ENCODE data around the gene NAT8. TPM values are rescaled to one million over a fixed set of nuclear protein-coding genes. Genes with fewer than 3 reads are reported as not detected.

NAT8 gene
- total and polyA plus RNA-seq, 2 experiments from 2014 or later = not detected

DNA sequence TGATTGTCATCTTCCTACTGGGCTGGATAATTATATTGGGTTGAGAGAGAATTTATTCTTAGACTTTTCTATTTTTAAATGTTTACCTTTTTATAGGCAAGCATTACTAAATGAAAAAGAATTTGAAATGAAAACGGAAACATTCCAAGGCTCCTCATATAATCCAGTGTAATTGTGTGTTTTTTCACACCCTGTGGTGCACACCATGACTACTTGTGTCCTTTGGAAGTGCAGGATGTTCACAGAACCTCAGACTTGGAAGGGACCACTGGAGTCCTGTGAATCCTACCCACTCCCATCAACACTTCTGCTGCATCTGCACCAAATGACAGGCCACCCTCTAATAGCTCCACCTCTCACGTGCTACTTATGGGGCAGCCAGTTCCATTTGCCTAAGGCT is 48.0 kb downstream of the NAT8 start:
- Mint-ChIP-seq H3K4me1 (no peaks in the 10 kb centered on the region), H3K36me3 (ENCODE audit: low read depth) (peaks cover 8% of the 10 kb centered on the region; the same call in 2 of the 3 replicates), H3K27me3 (ENCODE audit: insufficient read depth, low read depth, poor library complexity) (peaks cover 2% of the 10 kb centered on the region), H3K27ac (no peak overlapping the region), H3K4me3 (no peak overlapping the region), H3K9me3 (peaks cover 5% of the 10 kb centered on the region; the same call in 1 of the 3 replicates)
- DNase-seq (ENCODE audit: low spot score) = no peak
- Histone ChIP-seq H3K4me3 (no peak overlapping the region), H4K20me1 (replicated peaks; ENCODE audit: insufficient read depth) (0 out of 2 replicates have a peak, but pooled peaks cover 3% of the 10 kb centered on the region), H3F3A (replicated peaks; ENCODE audit: low read depth) (no peaks in the 10 kb centered on the region), H3K27ac (ENCODE audit: low read depth) (no peak overlapping the region), H3K79me2 (replicated peaks; ENCODE audit: insufficient read depth) (no peaks in the 10 kb centered on the region), H3K4me1 (ENCODE audit: insufficient read depth) (no peaks in the 10 kb centered on the region), H3K4me2 (no peak overlapping the region), H3K36me3 (ENCODE audit: insufficient read depth) (no peaks in the 10 kb centered on the region), H2AFZ (no peak overlapping the region), H3K9me2 (ENCODE audit: insufficient read depth) (no peaks in the 10 kb centered on the region), H3K27me3 (ENCODE audit: insufficient read depth) (no peaks in the 10 kb centered on the region)
- ATAC-seq = no peak
- TF ChIP-seq ZNF114 (CRISPR knock-in tag; IDR thresholded peaks at IDR 0.05) = no peak
- no peak for TF ChIP-seq ZNF331 (CRISPR knock-in tag; IDR thresholded peaks at IDR 0.05; ENCODE audit: low read depth)
- TF ChIP-seq, protein P1, sequence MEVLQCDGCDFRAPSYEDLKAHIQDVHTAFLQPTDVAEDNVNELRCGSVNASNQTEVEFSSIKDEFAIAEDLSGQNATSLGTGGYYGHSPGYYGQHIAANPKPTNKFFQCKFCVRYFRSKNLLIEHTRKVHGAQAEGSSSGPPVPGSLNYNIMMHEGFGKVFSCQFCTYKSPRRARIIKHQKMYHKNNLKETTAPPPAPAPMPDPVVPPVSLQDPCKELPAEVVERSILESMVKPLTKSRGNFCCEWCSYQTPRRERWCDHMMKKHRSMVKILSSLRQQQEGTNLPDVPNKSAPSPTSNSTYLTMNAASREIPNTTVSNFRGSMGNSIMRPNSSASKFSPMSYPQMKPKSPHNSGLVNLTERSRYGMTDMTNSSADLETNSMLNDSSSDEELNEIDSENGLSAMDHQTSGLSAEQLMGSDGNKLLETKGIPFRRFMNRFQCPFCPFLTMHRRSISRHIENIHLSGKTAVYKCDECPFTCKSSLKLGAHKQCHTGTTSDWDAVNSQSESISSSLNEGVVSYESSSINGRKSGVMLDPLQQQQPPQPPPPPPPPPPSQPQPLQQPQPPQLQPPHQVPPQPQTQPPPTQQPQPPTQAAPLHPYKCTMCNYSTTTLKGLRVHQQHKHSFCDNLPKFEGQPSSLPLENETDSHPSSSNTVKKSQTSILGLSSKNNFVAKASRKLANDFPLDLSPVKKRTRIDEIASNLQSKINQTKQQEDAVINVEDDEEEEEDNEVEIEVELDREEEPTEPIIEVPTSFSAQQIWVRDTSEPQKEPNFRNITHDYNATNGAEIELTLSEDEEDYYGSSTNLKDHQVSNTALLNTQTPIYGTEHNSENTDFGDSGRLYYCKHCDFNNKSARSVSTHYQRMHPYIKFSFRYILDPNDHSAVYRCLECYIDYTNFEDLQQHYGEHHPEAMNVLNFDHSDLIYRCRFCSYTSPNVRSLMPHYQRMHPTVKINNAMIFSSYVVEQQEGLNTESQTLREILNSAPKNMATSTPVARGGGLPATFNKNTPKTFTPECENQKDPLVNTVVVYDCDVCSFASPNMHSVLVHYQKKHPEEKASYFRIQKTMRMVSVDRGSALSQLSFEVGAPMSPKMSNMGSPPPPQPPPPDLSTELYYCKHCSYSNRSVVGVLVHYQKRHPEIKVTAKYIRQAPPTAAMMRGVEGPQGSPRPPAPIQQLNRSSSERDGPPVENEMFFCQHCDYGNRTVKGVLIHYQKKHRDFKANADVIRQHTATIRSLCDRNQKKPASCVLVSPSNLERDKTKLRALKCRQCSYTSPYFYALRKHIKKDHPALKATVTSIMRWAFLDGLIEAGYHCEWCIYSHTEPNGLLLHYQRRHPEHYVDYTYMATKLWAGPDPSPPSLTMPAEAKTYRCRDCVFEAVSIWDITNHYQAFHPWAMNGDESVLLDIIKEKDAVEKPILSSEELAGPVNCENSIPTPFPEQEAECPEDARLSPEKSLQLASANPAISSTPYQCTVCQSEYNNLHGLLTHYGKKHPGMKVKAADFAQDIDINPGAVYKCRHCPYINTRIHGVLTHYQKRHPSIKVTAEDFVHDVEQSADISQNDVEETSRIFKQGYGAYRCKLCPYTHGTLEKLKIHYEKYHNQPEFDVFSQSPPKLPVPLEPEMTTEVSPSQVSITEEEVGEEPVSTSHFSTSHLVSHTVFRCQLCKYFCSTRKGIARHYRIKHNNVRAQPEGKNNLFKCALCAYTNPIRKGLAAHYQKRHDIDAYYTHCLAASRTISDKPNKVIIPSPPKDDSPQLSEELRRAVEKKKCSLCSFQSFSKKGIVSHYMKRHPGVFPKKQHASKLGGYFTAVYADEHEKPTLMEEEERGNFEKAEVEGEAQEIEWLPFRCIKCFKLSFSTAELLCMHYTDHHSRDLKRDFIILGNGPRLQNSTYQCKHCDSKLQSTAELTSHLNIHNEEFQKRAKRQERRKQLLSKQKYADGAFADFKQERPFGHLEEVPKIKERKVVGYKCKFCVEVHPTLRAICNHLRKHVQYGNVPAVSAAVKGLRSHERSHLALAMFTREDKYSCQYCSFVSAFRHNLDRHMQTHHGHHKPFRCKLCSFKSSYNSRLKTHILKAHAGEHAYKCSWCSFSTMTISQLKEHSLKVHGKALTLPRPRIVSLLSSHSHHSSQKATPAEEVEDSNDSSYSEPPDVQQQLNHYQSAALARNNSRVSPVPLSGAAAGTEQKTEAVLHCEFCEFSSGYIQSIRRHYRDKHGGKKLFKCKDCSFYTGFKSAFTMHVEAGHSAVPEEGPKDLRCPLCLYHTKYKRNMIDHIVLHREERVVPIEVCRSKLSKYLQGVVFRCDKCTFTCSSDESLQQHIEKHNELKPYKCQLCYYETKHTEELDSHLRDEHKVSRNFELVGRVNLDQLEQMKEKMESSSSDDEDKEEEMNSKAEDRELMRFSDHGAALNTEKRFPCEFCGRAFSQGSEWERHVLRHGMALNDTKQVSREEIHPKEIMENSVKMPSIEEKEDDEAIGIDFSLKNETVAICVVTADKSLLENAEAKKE (CRISPR knock-in tag; IDR thresholded peaks at IDR 0.05) = no peak
- TF ChIP-seq CREB1 (CRISPR knock-in tag; IDR thresholded peaks at IDR 0.05; ENCODE audit: low read depth) = no peak
- no peak for TF ChIP-seq JUNB (IDR thresholded peaks at IDR 0.05; ENCODE audit: unreplicated experiment)
- TF ChIP-seq, protein P2, sequence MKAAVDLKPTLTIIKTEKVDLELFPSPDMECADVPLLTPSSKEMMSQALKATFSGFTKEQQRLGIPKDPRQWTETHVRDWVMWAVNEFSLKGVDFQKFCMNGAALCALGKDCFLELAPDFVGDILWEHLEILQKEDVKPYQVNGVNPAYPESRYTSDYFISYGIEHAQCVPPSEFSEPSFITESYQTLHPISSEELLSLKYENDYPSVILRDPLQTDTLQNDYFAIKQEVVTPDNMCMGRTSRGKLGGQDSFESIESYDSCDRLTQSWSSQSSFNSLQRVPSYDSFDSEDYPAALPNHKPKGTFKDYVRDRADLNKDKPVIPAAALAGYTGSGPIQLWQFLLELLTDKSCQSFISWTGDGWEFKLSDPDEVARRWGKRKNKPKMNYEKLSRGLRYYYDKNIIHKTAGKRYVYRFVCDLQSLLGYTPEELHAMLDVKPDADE (IDR thresholded peaks at IDR 0.05) = no peak
- no peak for TF ChIP-seq NANOG (IDR thresholded peaks at IDR 0.05; ENCODE audit: borderline replicate concordance)
- no peak for TF ChIP-seq POLR2AphosphoS5 (IDR thresholded peaks at IDR 0.05; ENCODE audit: low read depth)
- TF ChIP-seq, protein P3, sequence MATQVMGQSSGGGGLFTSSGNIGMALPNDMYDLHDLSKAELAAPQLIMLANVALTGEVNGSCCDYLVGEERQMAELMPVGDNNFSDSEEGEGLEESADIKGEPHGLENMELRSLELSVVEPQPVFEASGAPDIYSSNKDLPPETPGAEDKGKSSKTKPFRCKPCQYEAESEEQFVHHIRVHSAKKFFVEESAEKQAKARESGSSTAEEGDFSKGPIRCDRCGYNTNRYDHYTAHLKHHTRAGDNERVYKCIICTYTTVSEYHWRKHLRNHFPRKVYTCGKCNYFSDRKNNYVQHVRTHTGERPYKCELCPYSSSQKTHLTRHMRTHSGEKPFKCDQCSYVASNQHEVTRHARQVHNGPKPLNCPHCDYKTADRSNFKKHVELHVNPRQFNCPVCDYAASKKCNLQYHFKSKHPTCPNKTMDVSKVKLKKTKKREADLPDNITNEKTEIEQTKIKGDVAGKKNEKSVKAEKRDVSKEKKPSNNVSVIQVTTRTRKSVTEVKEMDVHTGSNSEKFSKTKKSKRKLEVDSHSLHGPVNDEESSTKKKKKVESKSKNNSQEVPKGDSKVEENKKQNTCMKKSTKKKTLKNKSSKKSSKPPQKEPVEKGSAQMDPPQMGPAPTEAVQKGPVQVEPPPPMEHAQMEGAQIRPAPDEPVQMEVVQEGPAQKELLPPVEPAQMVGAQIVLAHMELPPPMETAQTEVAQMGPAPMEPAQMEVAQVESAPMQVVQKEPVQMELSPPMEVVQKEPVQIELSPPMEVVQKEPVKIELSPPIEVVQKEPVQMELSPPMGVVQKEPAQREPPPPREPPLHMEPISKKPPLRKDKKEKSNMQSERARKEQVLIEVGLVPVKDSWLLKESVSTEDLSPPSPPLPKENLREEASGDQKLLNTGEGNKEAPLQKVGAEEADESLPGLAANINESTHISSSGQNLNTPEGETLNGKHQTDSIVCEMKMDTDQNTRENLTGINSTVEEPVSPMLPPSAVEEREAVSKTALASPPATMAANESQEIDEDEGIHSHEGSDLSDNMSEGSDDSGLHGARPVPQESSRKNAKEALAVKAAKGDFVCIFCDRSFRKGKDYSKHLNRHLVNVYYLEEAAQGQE (IDR thresholded peaks at IDR 0.05; ENCODE audit: unreplicated experiment) = no peak
- no peak for TF ChIP-seq STAT1 (IDR thresholded peaks at IDR 0.05; ENCODE audit: unreplicated experiment)

All from GM23338 (cell line).